ENCODE data around the gene ROMO1. TPM values are rescaled to one million over a fixed set of nuclear protein-coding genes. Genes with fewer than 3 reads are reported as not detected.

Gene ROMO1
- total RNA-seq, 2 experiments from 2014 or later = 50.4 to 112 TPM

DNA sequence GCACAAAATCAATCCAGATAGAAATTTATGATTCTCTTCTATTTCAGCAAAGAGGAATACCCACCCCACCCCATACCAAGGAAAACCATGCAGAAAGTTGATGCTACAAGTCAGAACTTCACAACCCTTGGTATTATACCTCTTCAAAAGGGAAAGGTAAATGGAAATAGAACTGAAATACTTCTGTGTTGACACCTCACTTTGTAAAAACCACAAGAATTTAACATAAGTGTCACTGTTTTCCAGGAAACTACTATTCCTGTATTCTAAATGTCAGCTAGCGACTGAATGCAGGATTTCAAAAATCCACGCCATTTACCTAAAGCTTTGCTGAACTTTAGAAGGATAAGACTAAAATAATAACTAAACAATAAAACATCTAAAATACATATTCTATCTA is 38.2 kb upstream of the ROMO1 start:
- H3K9me3 Mint-ChIP-seq (ENCODE audit: low read depth) = peaks cover 3% of the 10 kb centered on the region
- ChIA-PET CTCF (interaction anchor here (1.0 to 8.6 kb wide), 5 partner anchors 39 to 293 kb away, joined by 3 to 92 read pairs (median 4); partner anchors contain the start of genes SCAND1 and SPAG4), POLR2A (interaction anchor here (0.6 to 4.5 kb wide), 9 partner anchors 42 to 293 kb away, joined by 3 to 55 read pairs (median 6); partner anchors contain the start of genes ERGIC3, RBM39, SCAND1 and SPAG4)
- H3K36me3 Mint-ChIP-seq (ENCODE audit: low read depth) = peaks cover 57% of the 10 kb centered on the region
- ATAC-seq (peak; percentile 24), DNase-seq (no peak)
- intact Hi-C loops (cut with DNase I, micrococcal nuclease) = loop anchor here (2.0 to 5.0 kb wide), 6 partner anchors 59 to 568 kb away; partner anchors contain the start of genes ERGIC3 (in 1 of the 2), RBM39 (in 1 of the 2) and TRPC4AP (in 1 of the 2)
- H3K27ac Mint-ChIP-seq = peak overlapping the region; percentile 100
- peaks cover 66% of the 10 kb centered on the region for H3K4me1 Mint-ChIP-seq
- H3K27me3 Mint-ChIP-seq = no peaks in the 10 kb centered on the region
- peak overlapping the region; percentile 80 for H3K4me3 Mint-ChIP-seq

DNA sequence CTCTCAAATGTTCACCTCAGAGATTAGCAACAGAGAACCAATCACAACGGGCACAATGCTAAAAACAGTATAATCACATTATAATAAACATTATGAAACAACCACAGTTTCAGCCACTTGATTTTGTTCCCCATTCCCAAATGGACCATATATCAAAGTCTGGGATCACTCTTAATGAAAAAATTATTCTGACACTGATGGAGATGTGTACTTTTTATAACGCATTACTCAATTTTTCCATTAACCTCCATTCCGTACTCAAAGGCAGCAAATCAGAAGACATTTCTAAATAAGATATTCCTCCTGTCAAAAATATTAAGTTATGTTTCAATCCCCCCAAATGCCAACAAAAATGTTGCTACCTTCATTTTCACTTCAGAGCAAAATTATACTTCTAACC is 37.3 kb upstream of the ROMO1 start:
- POLR2A ChIA-PET = interaction anchor here (0.9 to 4.5 kb wide), 6 partner anchors 43 to 170 kb away, joined by 3 to 55 read pairs (median 22); partner anchors contain the start of genes ERGIC3, RBM39 and SPAG4
- Mint-ChIP-seq H3K27me3 (no peaks in the 10 kb centered on the region), H3K4me3 (peak overlapping the region; percentile 80), H3K36me3 (ENCODE audit: low read depth) (peaks cover 53% of the 10 kb centered on the region), H3K27ac (peak overlapping the region; percentile 100), H3K9me3 (ENCODE audit: low read depth) (peaks cover 3% of the 10 kb centered on the region), H3K4me1 (peaks cover 60% of the 10 kb centered on the region)
- intact Hi-C loops (cut with DNase I, micrococcal nuclease) = loop anchor here (2.0 to 5.0 kb wide), 6 partner anchors 60 to 569 kb away; partner anchors contain the start of genes ERGIC3 (in 1 of the 2), RBM39 (in 1 of the 2) and TRPC4AP (in 1 of the 2)
- CTCF ChIA-PET = interaction anchor here (1.0 to 8.6 kb wide), 5 partner anchors 38 to 292 kb away, joined by 3 to 92 read pairs (median 4); partner anchors contain the start of genes SCAND1 and SPAG4
- DNase-seq (no peak), ATAC-seq (no peak)

DNA sequence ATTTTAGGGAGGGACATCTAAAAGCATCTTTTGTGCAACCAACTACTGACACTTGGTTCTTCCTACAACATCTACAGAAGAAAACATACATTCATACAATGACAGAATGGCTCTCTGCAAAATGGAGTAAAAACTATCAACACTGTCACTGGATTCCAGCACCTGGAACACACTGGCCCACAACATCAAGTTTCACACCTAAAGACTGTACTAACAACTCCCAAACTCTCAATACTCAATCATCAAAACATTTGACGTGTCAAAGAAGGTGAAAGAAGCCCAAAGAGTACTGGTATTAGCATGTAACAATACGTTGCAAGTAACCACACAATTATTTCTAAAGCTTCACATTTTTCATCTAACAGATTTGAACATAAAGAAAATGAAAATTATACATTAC is 36.7 kb upstream of the ROMO1 start:
- Mint-ChIP-seq H3K27ac (peak overlapping the region; percentile 100), H3K36me3 (ENCODE audit: low read depth) (peaks cover 47% of the 10 kb centered on the region), H3K4me1 (peaks cover 54% of the 10 kb centered on the region), H3K4me3 (peak overlapping the region; percentile 80), H3K9me3 (ENCODE audit: low read depth) (peaks cover 3% of the 10 kb centered on the region), H3K27me3 (no peaks in the 10 kb centered on the region)
- DNase-seq (peak; percentile 39), ATAC-seq (peak; percentile 8)
- CTCF ChIA-PET = interaction anchor here (0.6 to 8.6 kb wide), 3 partner anchors 44 to 961 kb away, joined by 4 to 92 read pairs (median 5); partner anchors contain the start of gene SPAG4
- POLR2A ChIA-PET = interaction anchor here (3.6 to 4.5 kb wide), 3 partner anchors 43 to 80 kb away, joined by 35 to 55 read pairs (median 38); partner anchors contain the start of genes RBM39 and SPAG4
- intact Hi-C loops (cut with DNase I, micrococcal nuclease) = loop anchor here (5.0 kb wide), 4 partner anchors 60 to 355 kb away; partner anchors contain the start of gene ERGIC3 (in 1 of the 2)

GRCh38 chr20:35663516-35664465 is 35.4 kb upstream of the ROMO1 start:
- peaks cover 46% of the 10 kb centered on the region for H3K36me3 Mint-ChIP-seq (ENCODE audit: low read depth)
- DNase-seq (peak; percentile 80), ATAC-seq (peak; percentile 31)
- ChIA-PET CTCF (interaction anchor here (0.5 to 8.6 kb wide), 8 partner anchors 10 to 302 kb away, joined by 3 to 92 read pairs (median 3); partner anchors contain the start of genes SCAND1 and SPAG4), POLR2A (interaction anchor here (0.5 to 4.5 kb wide), 16 partner anchors 18 to 290 kb away, joined by 3 to 55 read pairs (median 5); partner anchors contain the start of genes ERGIC3, NFS1, RBM39 and ROMO1)
- H3K27ac Mint-ChIP-seq = peak overlapping the region; percentile 100
- intact Hi-C loops (cut with DNase I, micrococcal nuclease) = loop anchor here (1.0 to 5.0 kb wide), 13 partner anchors 35 to 356 kb away; partner anchors contain the start of genes ERGIC3 (in 2 of the 2), NFS1 (in 2 of the 2), ROMO1 (in 2 of the 2) and SCAND1 (in 2 of the 2)
- H3K9me3 Mint-ChIP-seq (ENCODE audit: low read depth) = peaks cover 3% of the 10 kb centered on the region
- peak overlapping the region; percentile 80 for H3K4me3 Mint-ChIP-seq
- H3K4me1 Mint-ChIP-seq = peaks cover 44% of the 10 kb centered on the region
- H3K27me3 Mint-ChIP-seq = no peaks in the 10 kb centered on the region

- Mint-ChIP-seq H3K27me3 (no peaks in the 10 kb centered on the region), H3K36me3 (ENCODE audit: low read depth) (peaks cover 42% of the 10 kb centered on the region), H3K4me3 (peak within 1 kb of the TSS; percentile 80), H3K27ac (peak within 1 kb of the TSS; percentile 100), H3K4me1 (peaks cover 36% of the 10 kb centered on the region), H3K9me3 (ENCODE audit: low read depth) (peaks cover 2% of the 10 kb centered on the region)
- intact Hi-C loops (cut with DNase I, micrococcal nuclease) = loop anchor here (1.0 to 5.0 kb wide), 13 partner anchors 34 to 357 kb away; partner anchors contain the start of genes ERGIC3 (in 2 of the 2), NFS1 (in 2 of the 2), ROMO1 (in 2 of the 2) and SCAND1 (in 2 of the 2)
- POLR2A ChIA-PET = interaction anchor here (0.6 to 4.5 kb wide), 11 partner anchors 35 to 210 kb away, joined by 3 to 55 read pairs (median 6); partner anchors contain the start of genes ERGIC3, NFS1, RBM39 and ROMO1
- DNase-seq (peak; percentile 96), ATAC-seq (peak; percentile 68)
- CTCF ChIA-PET = interaction anchor here (0.5 to 8.6 kb wide), 4 partner anchors 14 to 290 kb away, joined by 3 to 92 read pairs (median 6); partner anchors contain the start of genes SCAND1 and SPAG4
These were observed 34.6 kb upstream of the ROMO1 start, which contains the start of the genes CPNE1 and RBM12 for GRCh38 chr20:35664466-35665206. Gene CPNE1, minus strand, starts transcription at chr20:35664900. Its CDS starts 31,977 bp downstream, at chr20:35632923. Gene RBM12, minus strand, starts transcription at chr20:35664900. Its CDS starts 9,578 bp downstream, at chr20:35655322.

DNA sequence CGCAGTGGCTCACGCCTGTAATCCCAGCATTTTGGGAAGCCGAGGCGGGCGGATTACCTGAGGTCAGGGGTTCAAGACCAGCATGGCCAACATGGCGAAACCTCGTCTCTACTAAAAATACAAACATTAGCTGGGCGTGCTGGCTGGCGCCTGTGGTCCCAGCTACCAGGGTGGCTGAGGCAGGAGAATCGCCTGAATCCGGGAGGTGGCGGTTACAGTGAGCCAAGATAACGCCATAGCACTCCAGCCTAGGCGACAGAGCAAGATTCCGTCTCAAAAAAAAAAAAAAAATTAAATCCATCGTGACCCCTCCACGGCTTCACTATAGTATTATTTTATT is 33.3 kb upstream of the ROMO1 start:
- no peak overlapping the region for H3K4me3 Mint-ChIP-seq
- H3K4me1 Mint-ChIP-seq = peaks cover 24% of the 10 kb centered on the region
- no peaks in the 10 kb centered on the region for H3K27me3 Mint-ChIP-seq
- peaks cover 40% of the 10 kb centered on the region for H3K36me3 Mint-ChIP-seq (ENCODE audit: low read depth)
- intact Hi-C loops (cut with DNase I, micrococcal nuclease) = loop anchor here in 1 of 2 experiments (2.0 kb wide), 2 partner anchors 33 to 289 kb away; partner anchors contain the start of genes NFS1, ROMO1 and SCAND1
- ChIA-PET CTCF (interaction anchor here (0.7 to 8.6 kb wide), 3 partner anchors 11 to 47 kb away, joined by 3 to 92 read pairs (median 4); partner anchors contain the start of gene SPAG4), POLR2A (interaction anchor here (0.7 kb wide), 2 partner anchors 92 to 795 kb away, joined by 3 read pairs; no protein-coding TSS in a partner anchor)
- no peaks in the 10 kb centered on the region for H3K9me3 Mint-ChIP-seq (ENCODE audit: low read depth)
- ATAC-seq (no peak), DNase-seq (no peak)
- peak overlapping the region; percentile 35 for H3K27ac Mint-ChIP-seq

DNA sequence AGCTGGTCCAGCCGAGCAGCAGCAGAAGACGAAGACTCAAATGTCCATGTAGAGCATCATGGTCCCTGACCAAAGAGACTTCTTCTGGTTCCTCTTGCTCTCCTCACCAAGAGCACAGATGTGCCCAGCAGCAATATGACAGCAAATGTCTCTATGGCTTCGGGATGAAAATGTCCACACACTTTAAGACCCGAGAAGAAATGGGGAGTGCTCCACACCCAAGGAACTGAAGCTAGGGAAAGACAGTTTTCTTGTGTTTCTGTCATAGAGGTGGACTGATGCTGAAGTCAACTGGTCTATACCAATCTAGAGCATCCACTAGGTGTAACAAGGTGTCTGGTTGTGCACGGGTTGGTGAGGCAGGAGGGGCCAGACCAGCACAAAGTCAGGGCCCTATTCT is 30.0 kb upstream of the ROMO1 start:
- POLR2A ChIA-PET = no interaction called here
- CTCF ChIA-PET = interaction anchor here (1.0 to 1.1 kb wide), 2 partner anchors 50 to 68 kb away, joined by 3 read pairs; no protein-coding TSS in a partner anchor
- Mint-ChIP-seq H3K36me3 (ENCODE audit: low read depth) (peaks cover 35% of the 10 kb centered on the region), H3K4me3 (no peak overlapping the region), H3K27ac (no peak overlapping the region), H3K9me3 (ENCODE audit: low read depth) (no peaks in the 10 kb centered on the region), H3K4me1 (peaks cover 3% of the 10 kb centered on the region), H3K27me3 (no peaks in the 10 kb centered on the region)
- intact Hi-C loops (cut with DNase I, micrococcal nuclease) = no loop called here
- no peak for DNase-seq
- ATAC-seq = no peak

GRCh38 chr20:35669681-35670080 is 29.5 kb upstream of the ROMO1 start:
- Mint-ChIP-seq H3K4me1 (peaks cover 3% of the 10 kb centered on the region), H3K27ac (no peak overlapping the region), H3K9me3 (ENCODE audit: low read depth) (no peaks in the 10 kb centered on the region), H3K4me3 (no peak overlapping the region), H3K27me3 (no peaks in the 10 kb centered on the region), H3K36me3 (ENCODE audit: low read depth) (peaks cover 37% of the 10 kb centered on the region)
- no peak for DNase-seq
- POLR2A ChIA-PET = no interaction called here
- CTCF ChIA-PET = interaction anchor here (1.1 kb wide), 1 partner anchor 50 kb away, joined by 3 read pairs; no protein-coding TSS in a partner anchor
- intact Hi-C loops (cut with DNase I, micrococcal nuclease) = no loop called here
- ATAC-seq = no peak

- Mint-ChIP-seq H3K27ac (no peak overlapping the region), H3K27me3 (no peaks in the 10 kb centered on the region), H3K4me3 (no peak overlapping the region), H3K36me3 (ENCODE audit: low read depth) (peaks cover 35% of the 10 kb centered on the region), H3K9me3 (ENCODE audit: low read depth) (no peaks in the 10 kb centered on the region), H3K4me1 (no peaks in the 10 kb centered on the region)
- POLR2A ChIA-PET = no interaction called here
- CTCF ChIA-PET = no interaction called here
- ATAC-seq (no peak), DNase-seq (no peak)
- intact Hi-C loops (cut with DNase I, micrococcal nuclease) = no loop called here
These were observed 25.3 kb upstream of the ROMO1 start for GRCh38 chr20:35673884-35674283.

DNA sequence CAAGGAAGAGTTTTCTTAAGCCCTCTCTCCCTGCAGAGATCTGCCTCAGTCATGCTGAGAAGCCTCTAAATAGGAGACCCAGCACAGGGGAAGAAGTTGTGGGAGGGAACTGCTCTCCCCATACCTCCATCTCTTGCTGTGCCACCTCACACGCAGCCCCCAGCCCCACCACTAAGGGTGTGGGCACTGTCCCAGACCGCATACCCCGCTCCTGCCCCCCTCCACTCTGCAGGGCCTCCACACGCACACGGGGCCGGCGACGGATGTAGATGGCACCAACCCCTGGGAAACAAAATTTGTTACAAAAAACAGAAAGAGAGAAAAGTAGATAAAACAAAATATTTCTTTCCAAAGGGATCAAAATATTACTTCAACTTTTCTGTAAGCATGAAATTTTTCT is 24.3 kb upstream of the ROMO1 start:
- ChIA-PET CTCF (interaction anchor here (0.6 to 0.9 kb wide), 2 partner anchors 21 to 55 kb away, joined by 3 read pairs; no protein-coding TSS in a partner anchor), POLR2A (interaction anchor here (0.6 kb wide), 1 partner anchor 13 kb away, joined by 3 read pairs; no protein-coding TSS in a partner anchor)
- no peaks in the 10 kb centered on the region for H3K9me3 Mint-ChIP-seq (ENCODE audit: low read depth)
- no peak overlapping the region for H3K4me3 Mint-ChIP-seq
- intact Hi-C loops (cut with DNase I, micrococcal nuclease) = no loop called here
- DNase-seq (no peak), ATAC-seq (no peak)
- peaks cover 32% of the 10 kb centered on the region for H3K36me3 Mint-ChIP-seq (ENCODE audit: low read depth)
- H3K4me1 Mint-ChIP-seq = no peaks in the 10 kb centered on the region
- H3K27me3 Mint-ChIP-seq = no peaks in the 10 kb centered on the region
- no peak overlapping the region for H3K27ac Mint-ChIP-seq
